HG03108 (cell line): Measurements from ENCODE around the gene KLF14.
"Not testable (repeated sequence)": the region's sequence is repeated elsewhere in the genome, so short reads cannot be mapped to it uniquely, and the experiment has no call there.

ENCODE experiments used
- ATAC-seq: cut with Tn5 transposase; IDR thresholded peaks from one replicate; pipeline ENCODE4 v1.9.1; 2021; ENCODE audit warnings: moderate library complexity; ENCODE audit not compliant: unreplicated experiment

The KLF14 gene

GRCh38 chr7:130719541-130719940 is 14.5 kb downstream of the KLF14 start:
- no peak for ATAC-seq

GRCh38 chr7:130712416-130712815 is 21.6 kb downstream of the KLF14 start:
- ATAC-seq = no peak

GRCh38 chr7:130708766-130709165 is 25.2 kb downstream of the KLF14 start:
- ATAC-seq = no peak

- ATAC-seq = no peak
Measured at GRCh38 chr7:130708001-130708400, 26.0 kb downstream of the KLF14 start.

- ATAC-seq = no peak
Measured at GRCh38 chr7:130703851-130704250, 30.2 kb downstream of the KLF14 start.

- ATAC-seq = no peak
Measured at GRCh38 chr7:130701650-130702049, 32.4 kb downstream of the KLF14 start.

- ATAC-seq = no peak
Measured at GRCh38 chr7:130700760-130701159, 33.2 kb downstream of the KLF14 start.

- no peak for ATAC-seq
Measured at GRCh38 chr7:130699686-130700085, 34.3 kb downstream of the KLF14 start.

GRCh38 chr7:130697820-130698219 is 36.2 kb downstream of the KLF14 start:
- no peak for ATAC-seq

- ATAC-seq = no peak
Measured at GRCh38 chr7:130695840-130696239, 38.2 kb downstream of the KLF14 start.

- ATAC-seq = not testable (repeated sequence)
Measured at GRCh38 chr7:130692396-130692795, 41.6 kb downstream of the KLF14 start.

- no peak for ATAC-seq
Measured at GRCh38 chr7:130689683-130690082, 44.3 kb downstream of the KLF14 start.

GRCh38 chr7:130683026-130683425 is 51.0 kb downstream of the KLF14 start:
- no peak for ATAC-seq
